Measurements from ENCODE around the gene ZSWIM3.

The ZSWIM3 gene

DNA sequence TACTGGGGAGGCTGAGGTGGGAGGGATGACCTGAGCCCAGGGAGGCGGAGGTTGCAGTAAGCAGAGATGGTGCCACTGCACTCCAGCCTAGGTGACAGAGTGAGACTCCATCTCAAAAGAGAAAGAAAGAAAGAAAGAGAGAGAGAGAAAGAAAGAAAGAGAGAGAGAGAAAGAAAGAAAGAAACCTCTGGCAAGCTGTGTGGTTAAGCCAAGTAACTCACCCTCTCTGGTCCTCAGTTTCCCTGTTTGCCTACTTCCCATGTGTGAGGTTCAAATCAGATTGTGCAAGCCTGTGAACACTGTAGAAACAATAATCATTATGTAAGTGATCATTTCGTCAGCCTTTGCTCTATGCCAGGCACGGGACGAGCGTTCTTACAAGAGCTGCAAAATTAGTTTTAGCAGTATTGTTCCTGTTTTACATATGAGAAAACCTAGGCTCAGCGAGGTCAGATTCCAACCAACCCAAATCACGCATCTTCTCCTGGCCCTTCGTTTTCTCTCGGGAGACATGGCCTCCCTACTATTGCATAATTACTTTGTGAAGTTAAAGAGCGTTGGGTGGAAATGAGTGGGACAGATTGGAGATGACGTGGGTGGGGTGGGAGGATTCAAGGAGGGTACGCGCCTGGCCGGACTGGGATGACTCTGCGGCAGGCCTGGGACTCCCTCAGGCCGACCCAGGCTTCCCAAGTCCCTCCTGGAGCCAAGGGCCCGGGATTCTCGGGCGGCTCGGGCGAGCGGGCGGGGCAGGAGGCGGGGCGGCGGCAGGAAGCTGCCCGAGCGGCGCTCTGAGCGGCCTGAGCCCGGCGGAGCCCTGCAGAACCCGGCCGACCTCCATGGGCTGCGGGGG is 24.2 kb upstream of the ZSWIM3 start, which contains the start of gene SNX21:
Gene SNX21 (plus strand): TSS at position 770 of the 853 bp plus-strand sequence. CDS start 121 bp downstream, outside the sequence.
- DNase-seq: no peak

DNA sequence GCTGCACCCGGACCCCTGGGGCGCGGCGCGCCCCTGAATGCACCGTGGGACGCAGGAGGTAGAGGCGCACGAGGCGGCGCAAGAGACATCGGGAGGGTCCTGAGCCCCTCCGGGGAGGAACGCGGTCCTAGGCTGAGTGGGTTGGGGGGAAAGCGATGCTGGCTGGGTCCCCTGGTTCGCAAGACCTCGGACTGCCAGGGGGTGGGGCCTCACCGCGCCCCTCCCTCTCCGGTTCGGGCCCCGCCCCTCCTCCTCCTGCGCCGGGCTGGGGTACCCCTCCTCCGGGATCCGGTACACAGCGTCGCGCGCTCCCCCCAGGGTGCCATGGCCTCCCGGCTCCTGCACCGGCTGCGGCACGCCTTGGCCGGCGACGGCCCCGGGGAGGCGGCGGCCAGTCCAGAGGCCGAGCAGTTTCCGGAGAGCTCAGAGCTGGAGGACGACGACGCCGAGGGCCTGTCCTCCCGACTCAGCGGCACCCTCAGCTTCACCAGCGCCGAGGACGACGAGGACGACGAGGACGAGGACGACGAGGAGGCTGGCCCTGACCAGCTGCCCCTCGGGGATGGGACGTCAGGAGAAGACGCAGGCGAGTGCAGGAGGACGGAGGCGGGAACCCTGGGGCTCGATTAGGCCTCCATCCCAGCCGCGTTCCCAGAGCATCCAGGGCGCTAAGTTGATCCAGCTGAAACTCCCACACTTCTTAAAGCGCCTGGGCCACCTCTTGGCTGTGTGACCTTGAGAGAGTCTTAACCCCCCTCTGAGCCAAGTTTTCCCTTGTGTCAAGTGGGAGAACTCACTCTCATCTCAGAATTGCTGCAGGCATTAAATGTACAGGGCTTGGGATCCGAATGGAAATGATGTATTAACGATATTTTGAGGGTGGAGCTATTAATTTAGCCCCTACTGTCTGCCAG is 23.3 kb upstream of the ZSWIM3 start:
- peak in 2 of 4 experiments; percentile 7 to 24 for DNase-seq

GRCh38 chr20:45834797-45835161 is 22.6 kb upstream of the ZSWIM3 start:
- no peak for DNase-seq

GRCh38 chr20:45835329-45835765 is 22.1 kb upstream of the ZSWIM3 start:
- DNase-seq: no peak

GRCh38 chr20:45835825-45836224 is 21.6 kb upstream of the ZSWIM3 start:
- DNase-seq: no peak

- DNase-seq: no peak
Measured at GRCh38 chr20:45836841-45837240, 20.6 kb upstream of the ZSWIM3 start.

DNA sequence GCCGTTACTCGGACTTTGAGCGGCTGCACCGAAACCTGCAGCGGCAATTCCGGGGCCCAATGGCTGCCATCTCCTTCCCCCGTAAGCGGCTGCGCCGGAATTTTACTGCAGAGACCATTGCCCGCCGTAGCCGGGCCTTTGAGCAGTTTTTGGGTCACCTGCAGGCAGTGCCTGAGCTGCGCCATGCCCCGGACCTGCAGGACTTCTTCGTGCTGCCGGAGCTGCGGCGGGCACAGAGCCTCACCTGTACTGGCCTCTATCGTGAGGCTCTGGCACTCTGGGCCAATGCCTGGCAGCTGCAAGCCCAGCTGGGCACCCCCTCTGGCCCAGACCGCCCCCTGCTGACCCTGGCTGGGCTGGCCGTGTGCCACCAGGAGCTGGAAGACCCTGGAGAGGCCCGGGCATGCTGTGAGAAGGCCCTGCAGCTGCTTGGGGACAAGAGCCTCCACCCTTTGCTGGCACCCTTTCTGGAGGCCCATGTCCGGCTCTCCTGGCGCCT is 16.7 kb upstream of the ZSWIM3 start:
- no peak for DNase-seq

GRCh38 chr20:45841407-45842129 is 15.8 kb upstream of the ZSWIM3 start:
- no peak for DNase-seq

DNA sequence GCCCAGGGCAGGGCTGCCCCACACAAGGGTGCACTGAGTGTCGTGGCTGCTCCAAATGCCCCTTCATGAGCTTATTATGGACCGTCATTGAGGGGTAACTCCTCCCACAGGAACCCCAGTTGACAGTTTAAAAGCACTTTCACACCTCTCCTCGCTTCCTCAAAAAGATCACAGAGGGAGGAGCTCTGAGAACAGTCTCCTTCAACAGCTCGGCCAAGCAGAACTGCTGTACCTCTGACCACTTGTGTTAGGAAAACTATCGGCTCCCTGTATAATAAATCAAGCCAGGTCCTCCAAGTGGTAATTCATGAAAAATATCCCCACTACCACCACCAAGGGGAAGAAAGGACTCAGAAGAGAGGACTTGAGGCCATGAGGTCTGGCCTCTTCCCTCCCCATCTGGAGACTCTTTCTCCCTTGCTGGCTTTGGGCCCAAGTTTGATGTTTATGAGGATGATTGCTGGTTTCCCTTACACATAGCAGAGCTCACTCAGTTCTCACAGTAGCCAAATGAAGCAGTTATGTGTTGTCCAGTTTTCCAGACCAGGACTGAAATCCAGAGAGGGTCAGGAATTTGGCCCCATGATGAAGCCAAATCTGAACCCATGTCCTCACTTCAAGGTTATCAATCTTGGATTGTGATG is 15.1 kb upstream of the ZSWIM3 start:
- no peak for DNase-seq

DNA sequence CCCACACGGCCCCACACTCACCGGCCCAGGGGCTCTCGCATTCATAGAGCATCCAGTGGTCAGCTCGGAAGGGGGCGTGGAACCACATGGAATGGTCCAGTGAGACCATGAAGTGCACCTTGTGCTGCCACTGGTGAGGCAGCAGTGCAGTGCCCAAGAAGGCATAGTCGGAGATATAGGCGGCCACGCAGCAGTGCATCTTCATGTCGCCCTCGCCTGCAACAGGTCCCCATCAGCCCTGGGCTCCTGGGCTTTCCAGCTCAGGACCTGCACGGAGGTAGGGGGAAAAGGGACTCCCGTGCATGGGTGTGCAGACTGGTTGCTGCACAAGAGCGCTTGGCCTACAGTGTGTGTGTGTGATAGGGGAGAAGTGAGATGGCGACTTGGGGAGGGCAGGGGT is 13.9 kb upstream of the ZSWIM3 start:
- DNase-seq: no peak

- no peak for DNase-seq
Measured at GRCh38 chr20:45845452-45845851, 12.0 kb upstream of the ZSWIM3 start.

- no peak for DNase-seq
Measured at GRCh38 chr20:45848421-45848820, 9.0 kb upstream of the ZSWIM3 start.

DNA sequence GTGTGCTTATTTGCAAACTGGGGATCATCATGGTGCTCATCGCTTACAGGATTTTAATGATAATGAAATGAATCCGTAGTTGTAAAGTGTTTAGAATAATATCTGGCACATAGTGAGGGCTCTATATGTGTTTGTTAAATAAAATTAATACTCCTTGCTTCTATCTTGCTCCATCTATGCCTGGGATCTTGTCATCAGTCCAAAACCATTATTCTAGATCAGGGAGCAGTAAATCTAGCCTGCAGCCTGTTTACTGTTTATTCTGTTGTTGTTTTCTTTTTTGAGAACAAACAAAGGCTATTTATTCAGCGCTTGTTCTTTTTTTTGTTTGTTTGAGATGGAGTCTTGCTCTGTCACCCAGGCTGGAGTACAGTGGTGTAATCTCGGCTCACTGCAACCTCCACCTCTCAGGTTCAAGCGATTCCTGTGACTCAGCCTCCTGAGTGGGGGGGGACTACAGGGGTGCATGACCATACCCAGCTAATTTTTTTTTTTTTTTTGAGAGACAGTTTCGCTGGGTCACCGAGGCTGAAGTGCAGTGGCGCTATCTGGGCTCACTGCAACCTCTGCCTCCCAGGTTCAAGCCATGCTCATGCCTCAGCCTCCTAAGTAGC is 8.3 kb upstream of the ZSWIM3 start:
- no peak for DNase-seq

GRCh38 chr20:45850238-45850637 is 7.2 kb upstream of the ZSWIM3 start:
- DNase-seq: no peak

GRCh38 chr20:45850926-45851325 is 6.5 kb upstream of the ZSWIM3 start:
- no peak for DNase-seq

GRCh38 chr20:45851501-45851900 is 5.9 kb upstream of the ZSWIM3 start:
- DNase-seq: no peak

- no peak for DNase-seq
Measured at GRCh38 chr20:45852326-45852725, 5.1 kb upstream of the ZSWIM3 start.

- DNase-seq: no peak
Measured at GRCh38 chr20:45853484-45853883, 3.9 kb upstream of the ZSWIM3 start.

GRCh38 chr20:45857882-45858216 is 435 bp downstream of the ZSWIM3 start:
- peak in 2 of 4 experiments; percentile 21 to 55 for DNase-seq

DNA sequence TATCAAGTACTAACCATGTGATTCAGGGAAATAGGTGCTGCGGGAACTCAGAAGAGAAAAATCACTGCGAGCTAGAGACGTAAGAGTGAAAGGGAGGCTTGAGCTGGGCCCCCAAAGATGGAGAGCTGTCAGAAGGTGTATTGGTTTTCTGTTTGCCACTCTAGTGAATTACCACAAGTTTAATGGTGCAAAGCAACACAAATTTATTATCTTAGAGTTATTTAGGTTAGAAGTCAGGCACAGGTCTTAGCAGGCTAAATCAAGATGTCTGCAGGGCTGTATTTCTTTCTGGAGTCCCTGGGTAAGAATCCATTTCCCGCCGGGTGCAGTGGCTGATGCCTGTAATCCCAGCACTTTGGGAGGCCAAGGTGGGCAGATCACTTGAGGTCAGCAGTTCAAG is 2.5 kb downstream of the ZSWIM3 start:
- no peak for DNase-seq

DNA sequence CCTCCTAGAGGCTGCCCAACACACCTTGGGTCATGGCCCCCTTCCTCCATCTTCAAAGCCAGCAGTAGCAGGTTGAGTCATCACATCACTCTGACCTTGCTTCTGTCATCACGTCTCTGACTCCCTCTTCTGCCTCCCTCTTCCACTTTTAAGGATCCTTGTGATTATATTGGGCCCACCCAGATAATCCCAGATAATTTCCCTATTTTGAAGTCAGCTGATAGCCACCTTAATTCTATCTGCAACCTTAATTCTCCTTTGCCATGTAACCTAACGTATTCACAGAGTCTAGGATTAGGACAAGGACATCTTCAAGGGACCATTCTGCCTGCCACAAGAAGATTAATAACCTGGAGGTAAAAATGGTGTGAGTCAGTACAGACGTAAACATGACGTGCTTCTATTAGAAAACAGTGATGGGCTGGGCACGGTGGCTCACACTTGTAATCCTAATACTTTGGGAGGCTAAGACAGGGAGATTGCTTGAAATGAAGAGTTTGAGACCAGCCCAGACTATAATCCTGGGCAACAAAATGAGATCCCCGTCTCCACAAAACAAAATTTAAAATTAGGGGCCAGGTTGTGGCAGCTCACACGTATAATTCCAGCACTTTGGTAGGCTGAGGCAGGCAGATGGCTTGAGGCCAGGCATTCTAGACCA is 3.3 kb downstream of the ZSWIM3 start:
- DNase-seq: no peak

Data from activated CD4-positive, CD25-positive, alpha-beta regulatory T cell (primary cell).